ENCODE data around the gene HES2. TPM values are rescaled to one million over a fixed set of nuclear protein-coding genes. Genes with fewer than 3 reads are reported as not detected.
"Not testable (repeated sequence)": the region's sequence is repeated elsewhere in the genome, so short reads cannot be mapped to it uniquely, and the experiment has no call there.

The HES2 gene
- total and polyA plus RNA-seq, 4 donors, result 0.10 TPM; not detected in 3

DNA sequence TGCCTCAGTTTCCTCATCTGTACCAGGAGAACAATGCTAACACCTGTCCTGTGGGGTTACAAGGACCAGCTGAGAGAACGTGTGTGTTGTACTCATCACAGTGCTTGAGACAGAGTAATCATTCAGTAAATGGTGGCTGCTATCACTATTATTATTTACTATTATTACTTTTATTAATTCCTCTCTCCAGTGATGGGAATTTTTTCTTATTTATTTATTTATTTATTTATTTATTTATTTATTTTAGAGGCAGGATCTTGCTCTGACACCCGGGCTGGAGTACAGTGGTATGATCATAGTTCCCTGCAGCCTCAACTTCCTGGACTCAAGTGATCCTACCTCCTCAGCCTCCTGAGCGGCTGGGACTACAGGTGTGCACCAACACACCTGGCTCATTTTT lies 16.6 kb upstream of the HES2 start:
- H3K27me3 ChIP-seq (ENCODE audit: control insufficient read depth in 4 of 4, insufficient read depth in 4 of 4, low read length in 3 of 4); DNase-seq (ENCODE audit: low spot score); H3K36me3 ChIP-seq (ENCODE audit: control insufficient read depth in 4 of 4, insufficient read depth in 3 of 4, low read depth in 1 of 4, low read length in 3 of 4); H3K9ac ChIP-seq (ENCODE audit: low read depth in 1 of 2, low read length in 2 of 2); H3K4me3 ChIP-seq (ENCODE audit: low read depth in 1 of 3, low read length in 3 of 3); H3K9me3 ChIP-seq (ENCODE audit: control insufficient read depth in 4 of 4, low read length in 3 of 4); H3K4me1 ChIP-seq (ENCODE audit: control insufficient read depth in 4 of 4, insufficient read depth in 4 of 4, low read length in 3 of 4); H3K27ac ChIP-seq (ENCODE audit: low read depth in 1 of 2, low read length in 2 of 2): not testable (repeated sequence)
- WGBS, result 76% methylated on average over 3 of the region's 3 CpGs

- DNase-seq (ENCODE audit: low spot score), result no peak
- 81% methylated on average over 3 of the region's 3 CpGs for WGBS
- Histone ChIP-seq H3K4me1 (ENCODE audit: control insufficient read depth in 4 of 4, insufficient read depth in 4 of 4, low read length in 3 of 4) (peaks cover 0 to 8% (median 4%) of the 10 kb centered on the region in 4 donors), H3K27ac (ENCODE audit: low read depth in 1 of 2, low read length in 2 of 2) (no peak overlapping the region), H3K36me3 (ENCODE audit: control insufficient read depth in 4 of 4, insufficient read depth in 3 of 4, low read depth in 1 of 4, low read length in 3 of 4) (no peaks in the 10 kb centered on the region), H3K9ac (ENCODE audit: low read depth in 1 of 2, low read length in 2 of 2) (no peak overlapping the region), H3K27me3 (ENCODE audit: control insufficient read depth in 4 of 4, insufficient read depth in 4 of 4, low read length in 3 of 4) (no peaks in the 10 kb centered on the region), H3K4me3 (ENCODE audit: low read depth in 1 of 3, low read length in 3 of 3) (no peak overlapping the region), H3K9me3 (ENCODE audit: control insufficient read depth in 4 of 4, low read length in 3 of 4) (no peaks in the 10 kb centered on the region)
- no peak for TF ChIP-seq JUND (IDR thresholded peaks at IDR 0.05)
Measured at GRCh38 chr1:6435547-6435946, 15.8 kb upstream of the HES2 start.

DNA sequence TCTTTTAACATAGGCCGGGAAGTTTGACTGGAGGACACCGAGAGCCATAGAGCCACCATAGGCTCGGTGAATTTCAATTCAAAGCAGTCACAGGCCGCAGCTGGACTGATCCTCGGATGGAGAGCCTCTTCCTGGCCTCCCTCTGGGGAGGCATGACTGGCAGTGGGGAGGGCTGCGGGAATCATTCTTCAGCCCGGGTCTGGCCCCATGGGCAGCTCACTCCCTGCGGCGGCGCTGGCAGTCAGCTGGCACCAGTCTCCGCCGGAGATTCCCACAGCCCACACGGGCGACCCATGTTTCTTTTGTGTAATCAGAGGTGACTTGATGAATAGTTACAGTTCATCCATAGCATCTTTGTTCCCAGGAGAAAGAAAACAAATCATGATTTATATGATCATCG lies 15.4 kb upstream of the HES2 start:
- H3K27me3 ChIP-seq (ENCODE audit: control insufficient read depth in 4 of 4, insufficient read depth in 4 of 4, low read length in 3 of 4), result no peaks in the 10 kb centered on the region
- 93% methylated on average over 15 of the region's 15 CpGs for WGBS

More for the DNA sequence above, 15.4 kb upstream of the HES2 start:
- no peaks in the 10 kb centered on the region for H3K36me3 ChIP-seq (ENCODE audit: control insufficient read depth in 4 of 4, insufficient read depth in 3 of 4, low read depth in 1 of 4, low read length in 3 of 4)
- H3K27ac ChIP-seq (ENCODE audit: low read depth in 1 of 2, low read length in 2 of 2), result no peak overlapping the region
- H3K9ac ChIP-seq (ENCODE audit: low read depth in 1 of 2, low read length in 2 of 2), result no peak overlapping the region
- peaks cover 0 to 6% (median 2%) of the 10 kb centered on the region in 4 donors for H3K4me1 ChIP-seq (ENCODE audit: control insufficient read depth in 4 of 4, insufficient read depth in 4 of 4, low read length in 3 of 4)
- TF ChIP-seq, protein P1, sequence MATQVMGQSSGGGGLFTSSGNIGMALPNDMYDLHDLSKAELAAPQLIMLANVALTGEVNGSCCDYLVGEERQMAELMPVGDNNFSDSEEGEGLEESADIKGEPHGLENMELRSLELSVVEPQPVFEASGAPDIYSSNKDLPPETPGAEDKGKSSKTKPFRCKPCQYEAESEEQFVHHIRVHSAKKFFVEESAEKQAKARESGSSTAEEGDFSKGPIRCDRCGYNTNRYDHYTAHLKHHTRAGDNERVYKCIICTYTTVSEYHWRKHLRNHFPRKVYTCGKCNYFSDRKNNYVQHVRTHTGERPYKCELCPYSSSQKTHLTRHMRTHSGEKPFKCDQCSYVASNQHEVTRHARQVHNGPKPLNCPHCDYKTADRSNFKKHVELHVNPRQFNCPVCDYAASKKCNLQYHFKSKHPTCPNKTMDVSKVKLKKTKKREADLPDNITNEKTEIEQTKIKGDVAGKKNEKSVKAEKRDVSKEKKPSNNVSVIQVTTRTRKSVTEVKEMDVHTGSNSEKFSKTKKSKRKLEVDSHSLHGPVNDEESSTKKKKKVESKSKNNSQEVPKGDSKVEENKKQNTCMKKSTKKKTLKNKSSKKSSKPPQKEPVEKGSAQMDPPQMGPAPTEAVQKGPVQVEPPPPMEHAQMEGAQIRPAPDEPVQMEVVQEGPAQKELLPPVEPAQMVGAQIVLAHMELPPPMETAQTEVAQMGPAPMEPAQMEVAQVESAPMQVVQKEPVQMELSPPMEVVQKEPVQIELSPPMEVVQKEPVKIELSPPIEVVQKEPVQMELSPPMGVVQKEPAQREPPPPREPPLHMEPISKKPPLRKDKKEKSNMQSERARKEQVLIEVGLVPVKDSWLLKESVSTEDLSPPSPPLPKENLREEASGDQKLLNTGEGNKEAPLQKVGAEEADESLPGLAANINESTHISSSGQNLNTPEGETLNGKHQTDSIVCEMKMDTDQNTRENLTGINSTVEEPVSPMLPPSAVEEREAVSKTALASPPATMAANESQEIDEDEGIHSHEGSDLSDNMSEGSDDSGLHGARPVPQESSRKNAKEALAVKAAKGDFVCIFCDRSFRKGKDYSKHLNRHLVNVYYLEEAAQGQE (IDR thresholded peaks at IDR 0.05), result no peak
- TF ChIP-seq HNF4A (conservative IDR thresholded peaks at IDR 0.05) (no peak), FOXA2 (IDR thresholded peaks at IDR 0.05) (no peak), RAD21 (IDR thresholded peaks at IDR 0.05) (no peak), EGR1 (IDR thresholded peaks at IDR 0.05; ENCODE audit: low read depth in 2 of 2) (no peak), FOXA1 (IDR thresholded peaks at IDR 0.05) (no peak), NR2F2 (IDR thresholded peaks at IDR 0.05) (no peak), TAF1 (conservative IDR thresholded peaks at IDR 0.05) (no peak), RXRA (IDR thresholded peaks at IDR 0.05) (no peak), HNF4G (IDR thresholded peaks at IDR 0.05) (no peak), SP1 (IDR thresholded peaks at IDR 0.05) (no peak), ZBTB33 (IDR thresholded peaks at IDR 0.05) (no peak), CTCF (IDR thresholded peaks at IDR 0.05; ENCODE audit: low read depth, low read length, missing input control) (no peak), YY1 (IDR thresholded peaks at IDR 0.05) (no peak), GABPA (IDR thresholded peaks at IDR 0.05 in 1 of 2, conservative IDR thresholded peaks at IDR 0.05 in 1 of 2) (no peak)
- TF ChIP-seq, protein P2, sequence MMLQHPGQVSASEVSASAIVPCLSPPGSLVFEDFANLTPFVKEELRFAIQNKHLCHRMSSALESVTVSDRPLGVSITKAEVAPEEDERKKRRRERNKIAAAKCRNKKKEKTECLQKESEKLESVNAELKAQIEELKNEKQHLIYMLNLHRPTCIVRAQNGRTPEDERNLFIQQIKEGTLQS (IDR thresholded peaks at IDR 0.05), result no peak
- no peak overlapping the region for H3K4me3 ChIP-seq (ENCODE audit: low read depth in 1 of 3, low read length in 3 of 3)
- DNase-seq (ENCODE audit: low spot score), result no peak
- H3K9me3 ChIP-seq (ENCODE audit: control insufficient read depth in 4 of 4, low read length in 3 of 4), result no peaks in the 10 kb centered on the region

All from liver (tissue), 9 donors.